Uterus (tissue), 4 donors: ENCODE measurements around the gene MAGI2. TPM values are rescaled to one million over a fixed set of nuclear protein-coding genes. Genes with fewer than 3 reads are reported as not detected.

Experiments used
- DNase-seq, 2 donors: peaks; one replicate each; pipeline ENCODE4 v3.0.0-alpha.2; 2019 to 2020
- H3K27ac ChIP-seq, 2 donors: fragments of 200-600 bp; sonication (generic); 1 replicate in 1 of 2; 2 replicates in 1 of 2; pipeline ENCODE4 v1.5.1; 2016 to 2018
- H3K27me3 ChIP-seq, 2 donors: fragments of 200-600 bp; sonication (generic); one replicate each; pipeline ENCODE4 v1.5.1; 2018 to 2019; ENCODE audit warnings: control low read depth in 1 of 2
- H3K36me3 ChIP-seq, 2 donors: fragments of 200-600 bp; sonication (generic); one replicate each; pipeline ENCODE4 v1.5.1; 2019; ENCODE audit warnings: control low read depth in 1 of 2
- H3K4me1 ChIP-seq, 2 donors: fragments of 200-600 bp; sonication (generic); one replicate each; pipeline ENCODE4 v1.5.1; 2018 to 2019; ENCODE audit warnings: control low read depth in 1 of 2
- H3K4me3 ChIP-seq, 2 donors: fragments of 200-600 bp; sonication (generic); 1 replicate in 1 of 2; 2 replicates in 1 of 2; pipeline ENCODE4 v1.5.1; 2018 to 2019; ENCODE audit warnings: mild to moderate bottlenecking in 1 of 2
- H3K9me3 ChIP-seq, 2 donors: fragments of 200-600 bp; sonication (generic); one replicate each; pipeline ENCODE4 v1.5.1; 2019; ENCODE audit warnings: control low read depth in 1 of 2
- CTCF ChIP-seq, 4 experiments: fragments of 200-600 bp in 2 of 4; fragments of 450-650 bp in 2 of 4; sonication (generic) in 2 of 4; IDR thresholded peaks; one replicate each; pipeline ENCODE4 v1.5.1; 2016 to 2019; ENCODE audit warnings: antibody characterized with exemption in 4 of 4, mild to moderate bottlenecking in 2 of 4, moderate library complexity in 1 of 4
- POLR2A ChIP-seq, 2 donors: fragments of 450-650 bp; IDR thresholded peaks; one replicate each; pipeline ENCODE4 v1.6.1; 2016; ENCODE audit warnings: antibody characterized with exemption in 2 of 2, mild to moderate bottlenecking in 1 of 2, moderate library complexity in 1 of 2
- intact Hi-C: fragments of 100-400 bp; cut with DNase I; formaldehyde crosslinking; loops from one replicate; pipeline ENCODE4 v1.15.1; 2023; ENCODE audit warnings: low total_unique reads
- total RNA-seq, 4 donors: library from RNA; depleted of rRNA in 3 of 4; stranded (reverse); fragments of >200 nt in 3 of 4; gene quantifications; one replicate each; pipeline versions ENCODE4 v1.1.0 to v1.2.4, GENCODE V29; 2014 to 2023
- donor health status: DM: yes; HTN: yes; CAD: no.

The MAGI2 gene
- total RNA-seq, 4 donors from 2014 or later: 5.3 to 23.2 (median 13.8) TPM

GRCh38 chr7:78161781-78162180 lies 1291.7 kb downstream of the MAGI2 start:
- no peaks in the 10 kb centered on the region for H3K27me3 ChIP-seq
- H3K36me3 ChIP-seq: no peaks in the 10 kb centered on the region
- no peak overlapping the region for H3K27ac ChIP-seq
- no peaks in the 10 kb centered on the region for H3K4me1 ChIP-seq
- no peak overlapping the region for H3K4me3 ChIP-seq
- TF ChIP-seq CTCF (IDR thresholded peaks at IDR 0.05): no peak
- no peak for TF ChIP-seq POLR2A (IDR thresholded peaks at IDR 0.05)
- H3K9me3 ChIP-seq: no peaks in the 10 kb centered on the region
- DNase-seq: no peak
- intact Hi-C loops: no loop called here

- TF ChIP-seq CTCF (IDR thresholded peaks at IDR 0.05) (no peak), POLR2A (IDR thresholded peaks at IDR 0.05) (no peak)
Observed at GRCh38 chr7:78159545-78159944, 1293.9 kb downstream of the MAGI2 start.

GRCh38 chr7:78153285-78153684 lies 1300.2 kb downstream of the MAGI2 start:
- no peak for DNase-seq
- H3K4me1 ChIP-seq: no peaks in the 10 kb centered on the region
- no peak overlapping the region for H3K27ac ChIP-seq
- intact Hi-C loops: no loop called here
- no peaks in the 10 kb centered on the region for H3K27me3 ChIP-seq
- TF ChIP-seq CTCF (IDR thresholded peaks at IDR 0.05) (no peak), POLR2A (IDR thresholded peaks at IDR 0.05) (no peak)
- H3K36me3 ChIP-seq: no peaks in the 10 kb centered on the region
- H3K9me3 ChIP-seq: no peaks in the 10 kb centered on the region
- no peak overlapping the region for H3K4me3 ChIP-seq

More at GRCh38 chr7:78159545-78159944, 1293.9 kb downstream of the MAGI2 start:
- no peak for DNase-seq
- H3K9me3 ChIP-seq: no peaks in the 10 kb centered on the region
- intact Hi-C loops: no loop called here
- no peaks in the 10 kb centered on the region for H3K36me3 ChIP-seq
- H3K27ac ChIP-seq: no peak overlapping the region
- H3K27me3 ChIP-seq: no peaks in the 10 kb centered on the region
- H3K4me1 ChIP-seq: no peaks in the 10 kb centered on the region
- no peak overlapping the region for H3K4me3 ChIP-seq

- H3K36me3 ChIP-seq: no peaks in the 10 kb centered on the region
- H3K27ac ChIP-seq: no peak overlapping the region
- no peaks in the 10 kb centered on the region for H3K9me3 ChIP-seq
- no peak overlapping the region for H3K4me3 ChIP-seq
- TF ChIP-seq CTCF (IDR thresholded peaks at IDR 0.05) (no peak), POLR2A (IDR thresholded peaks at IDR 0.05) (no peak)
- H3K27me3 ChIP-seq: no peaks in the 10 kb centered on the region
- intact Hi-C loops: no loop called here
- peak; percentile 19 to 26 for DNase-seq
- H3K4me1 ChIP-seq: no peaks in the 10 kb centered on the region
Observed at GRCh38 chr7:78151229-78151628, 1302.2 kb downstream of the MAGI2 start.

GRCh38 chr7:78149787-78150186 lies 1303.7 kb downstream of the MAGI2 start:
- no peak overlapping the region for H3K4me3 ChIP-seq
- no peaks in the 10 kb centered on the region for H3K9me3 ChIP-seq
- H3K4me1 ChIP-seq: no peaks in the 10 kb centered on the region
- no peaks in the 10 kb centered on the region for H3K36me3 ChIP-seq
- no peak overlapping the region for H3K27ac ChIP-seq
- H3K27me3 ChIP-seq: no peaks in the 10 kb centered on the region
- no peak for DNase-seq
- intact Hi-C loops: no loop called here
- no peak for TF ChIP-seq CTCF (IDR thresholded peaks at IDR 0.05)
- TF ChIP-seq POLR2A (IDR thresholded peaks at IDR 0.05): no peak
